Activated B cell treated with CpG ODN at 0.5 μM for 24 hours (primary cell): ENCODE results near the gene LAMTOR5. TPM values are rescaled to one million over a fixed set of nuclear protein-coding genes. Genes with fewer than 3 reads are reported as not detected.

ENCODE experiments used
- ATAC-seq: fragments of 200-7000 bp; cut with Tn5 transposase; one replicate; pipeline ENCODE4 v1.10.0; 2021; ENCODE audit warnings: low read depth, mild to moderate bottlenecking, moderate library complexity
- CTCF ChIA-PET: fragments of 350-600 bp; sonication (Branson Sonifier 250); formaldehyde crosslinking; loops from one replicate; lab custom pipeline; 2021; ENCODE audit warnings: antibody characterized with exemption; lab: Charles Lee
- POLR2A ChIA-PET: fragments of 350-600 bp; sonication (Branson Sonifier 250); formaldehyde crosslinking; loops from one replicate; lab custom pipeline; 2021; ENCODE audit warnings: antibody characterized with exemption; lab: Charles Lee
- DNase-seq: peaks from one replicate; pipeline ENCODE4 v3.0.0; 2022
- H3K27ac Mint-ChIP-seq: one replicate; pipeline ENCODE4 v1.8.0; 2020; ENCODE audit warnings: mixed read lengths
- H3K27me3 Mint-ChIP-seq: one replicate; pipeline ENCODE4 v1.8.0; 2021; ENCODE audit warnings: mixed read lengths
- H3K36me3 Mint-ChIP-seq: one replicate; pipeline ENCODE4 v1.8.0; 2021; ENCODE audit warnings: low read depth, mixed read lengths
- H3K4me1 Mint-ChIP-seq: one replicate; pipeline ENCODE4 v1.8.0; 2021; ENCODE audit warnings: mixed read lengths
- H3K4me3 Mint-ChIP-seq: one replicate; pipeline ENCODE4 v1.8.0; 2020; ENCODE audit warnings: mild to moderate bottlenecking, mixed read lengths
- H3K9me3 Mint-ChIP-seq: one replicate; pipeline ENCODE4 v1.8.0; 2020; ENCODE audit warnings: mixed read lengths
- intact Hi-C: fragments of 100-400 bp; cut with micrococcal nuclease; formaldehyde crosslinking; loops from one replicate; pipeline ENCODE4 v1.15.1; 2024
- total RNA-seq: library from RNA; stranded (reverse); gene quantifications from 2 replicates; pipeline ENCODE4 v1.2.3, GENCODE V29; 2022
- TF ChIP-seq, protein P1 (sequence below): fragments of 200-600 bp; IDR thresholded peaks from one replicate; pipeline ENCODE4 v1.8.0; 2022; ENCODE audit warnings: antibody characterized with exemption, mild to moderate bottlenecking

The LAMTOR5 gene
- total RNA-seq, 1 donor from 2014 or later, result 160 TPM

DNA sequence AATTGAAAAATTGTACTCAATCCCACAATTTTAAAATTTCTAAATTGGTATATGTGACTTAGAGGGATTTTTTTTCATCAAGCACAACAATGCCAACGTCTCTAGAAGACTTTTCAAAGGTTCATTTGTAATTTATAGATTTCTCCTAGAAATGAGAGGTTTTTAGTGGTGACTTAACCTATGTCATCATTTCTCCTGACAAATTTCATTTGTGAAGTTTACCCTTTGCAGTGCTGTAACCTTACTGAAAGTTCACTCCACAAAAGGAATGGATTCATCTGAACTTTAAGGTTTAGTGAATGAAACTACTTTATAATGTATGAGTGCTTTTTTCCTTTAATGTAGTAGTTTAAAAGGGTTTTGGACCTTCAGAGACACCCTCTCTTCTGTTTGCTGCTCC, 52.2 kb downstream of the LAMTOR5 start:
- Mint-ChIP-seq H3K4me3 (no peak overlapping the region), H3K27ac (no peak overlapping the region), H3K27me3 (no peaks in the 10 kb centered on the region), H3K9me3 (no peaks in the 10 kb centered on the region), H3K4me1 (peaks cover 29% of the 10 kb centered on the region), H3K36me3 (peaks cover 32% of the 10 kb centered on the region)
- DNase-seq (no peak), ATAC-seq (no peak)
- intact Hi-C loops, result no loop called here
- CTCF ChIA-PET, result no interaction called here
- TF ChIP-seq, protein P1, sequence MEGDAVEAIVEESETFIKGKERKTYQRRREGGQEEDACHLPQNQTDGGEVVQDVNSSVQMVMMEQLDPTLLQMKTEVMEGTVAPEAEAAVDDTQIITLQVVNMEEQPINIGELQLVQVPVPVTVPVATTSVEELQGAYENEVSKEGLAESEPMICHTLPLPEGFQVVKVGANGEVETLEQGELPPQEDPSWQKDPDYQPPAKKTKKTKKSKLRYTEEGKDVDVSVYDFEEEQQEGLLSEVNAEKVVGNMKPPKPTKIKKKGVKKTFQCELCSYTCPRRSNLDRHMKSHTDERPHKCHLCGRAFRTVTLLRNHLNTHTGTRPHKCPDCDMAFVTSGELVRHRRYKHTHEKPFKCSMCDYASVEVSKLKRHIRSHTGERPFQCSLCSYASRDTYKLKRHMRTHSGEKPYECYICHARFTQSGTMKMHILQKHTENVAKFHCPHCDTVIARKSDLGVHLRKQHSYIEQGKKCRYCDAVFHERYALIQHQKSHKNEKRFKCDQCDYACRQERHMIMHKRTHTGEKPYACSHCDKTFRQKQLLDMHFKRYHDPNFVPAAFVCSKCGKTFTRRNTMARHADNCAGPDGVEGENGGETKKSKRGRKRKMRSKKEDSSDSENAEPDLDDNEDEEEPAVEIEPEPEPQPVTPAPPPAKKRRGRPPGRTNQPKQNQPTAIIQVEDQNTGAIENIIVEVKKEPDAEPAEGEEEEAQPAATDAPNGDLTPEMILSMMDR, result no peak
- POLR2A ChIA-PET, result interaction anchor here (0.7 kb wide), 1 partner anchor 1103 kb away, joined by 9 read pairs; no protein-coding TSS in a partner anchor

Other genes with a start within 250 kb of the LAMTOR5 start
- gene KCNC4, start 197.4 kb downstream of the LAMTOR5 start, total RNA-seq, result 8.5 and 9.8 TPM in 2 replicates
- gene RBM15, start 68.3 kb downstream of the LAMTOR5 start, total RNA-seq, result 52.7 and 61.1 TPM in 2 replicates
- 0.89 and 1.3 TPM in 2 replicates for gene SLC16A4, start 16.7 kb downstream of the LAMTOR5 start, total RNA-seq
- not detected in 2 replicates for gene PROK1, start 43.5 kb upstream of the LAMTOR5 start, total RNA-seq
- not detected in 2 replicates for gene KCNA10, start 111.5 kb upstream of the LAMTOR5 start, total RNA-seq
- gene KCNA2, start 198.7 kb upstream of the LAMTOR5 start, total RNA-seq, result 0.12 and 0.13 TPM in 2 replicates